ENCODE measurements around the gene HMGB1.

HMGB1 gene

GRCh38 chr13:30465593-30466357, at the start of gene HMGB1:
Gene HMGB1 (minus strand): TSS chr13:30465936. CDS start chr13:30463680, 2,256 bp downstream.
- DNase-seq, result peak; percentile 97

GRCh38 chr13:30510811-30511371, 45.2 kb upstream of the HMGB1 start:
- DNase-seq, result no peak

- DNase-seq, result no peak
Observed at GRCh38 chr13:30510091-30510490, 44.4 kb upstream of the HMGB1 start.

GRCh38 chr13:30509254-30510050, 43.7 kb upstream of the HMGB1 start:
- DNase-seq, result no peak

- no peak for DNase-seq
Observed at GRCh38 chr13:30504081-30504480, 38.3 kb upstream of the HMGB1 start.

- DNase-seq, result no peak
Observed at GRCh38 chr13:30502237-30502636, 36.5 kb upstream of the HMGB1 start.

- no peak for DNase-seq
Observed at GRCh38 chr13:30499338-30499737, 33.6 kb upstream of the HMGB1 start.

GRCh38 chr13:30496147-30496546, 30.4 kb upstream of the HMGB1 start:
- DNase-seq, result no peak

GRCh38 chr13:30495746-30496145, 30.0 kb upstream of the HMGB1 start:
- no peak for DNase-seq

- DNase-seq, result no peak
Observed at GRCh38 chr13:30493658-30494381, 28.1 kb upstream of the HMGB1 start.

- DNase-seq, result no peak
Observed at GRCh38 chr13:30487075-30487470, 21.3 kb upstream of the HMGB1 start.

- DNase-seq, result no peak
Observed at GRCh38 chr13:30486230-30487074, 20.7 kb upstream of the HMGB1 start.

GRCh38 chr13:30481241-30481760, 15.6 kb upstream of the HMGB1 start:
- no peak for DNase-seq

- DNase-seq, result no peak
Observed at GRCh38 chr13:30480292-30480950, 14.7 kb upstream of the HMGB1 start.

GRCh38 chr13:30479883-30480219, 14.1 kb upstream of the HMGB1 start:
- no peak for DNase-seq

- no peak for DNase-seq
Observed at GRCh38 chr13:30479154-30479882, 13.6 kb upstream of the HMGB1 start.

GRCh38 chr13:30477346-30478195, 11.8 kb upstream of the HMGB1 start:
- DNase-seq, result no peak

GRCh38 chr13:30473675-30474074, 7.9 kb upstream of the HMGB1 start:
- DNase-seq, result no peak

- DNase-seq, result no peak
Observed at GRCh38 chr13:30466841-30467252, 1.1 kb upstream of the HMGB1 start.

GRCh38 chr13:30466358-30466714, 600 bp upstream of the HMGB1 start:
- no peak for DNase-seq
